HG03520 (cell line): ENCODE data around the gene ARHGEF7.
"Not testable (repeated sequence)": the region's sequence is repeated elsewhere in the genome, so short reads cannot be mapped to it uniquely, and the experiment has no call there.

ENCODE experiments used
- ATAC-seq: cut with Tn5 transposase; IDR thresholded peaks from one replicate; pipeline ENCODE4 v1.9.1; 2021; ENCODE audit warnings: mild to moderate bottlenecking, moderate library complexity; ENCODE audit not compliant: unreplicated experiment

Gene ARHGEF7

DNA sequence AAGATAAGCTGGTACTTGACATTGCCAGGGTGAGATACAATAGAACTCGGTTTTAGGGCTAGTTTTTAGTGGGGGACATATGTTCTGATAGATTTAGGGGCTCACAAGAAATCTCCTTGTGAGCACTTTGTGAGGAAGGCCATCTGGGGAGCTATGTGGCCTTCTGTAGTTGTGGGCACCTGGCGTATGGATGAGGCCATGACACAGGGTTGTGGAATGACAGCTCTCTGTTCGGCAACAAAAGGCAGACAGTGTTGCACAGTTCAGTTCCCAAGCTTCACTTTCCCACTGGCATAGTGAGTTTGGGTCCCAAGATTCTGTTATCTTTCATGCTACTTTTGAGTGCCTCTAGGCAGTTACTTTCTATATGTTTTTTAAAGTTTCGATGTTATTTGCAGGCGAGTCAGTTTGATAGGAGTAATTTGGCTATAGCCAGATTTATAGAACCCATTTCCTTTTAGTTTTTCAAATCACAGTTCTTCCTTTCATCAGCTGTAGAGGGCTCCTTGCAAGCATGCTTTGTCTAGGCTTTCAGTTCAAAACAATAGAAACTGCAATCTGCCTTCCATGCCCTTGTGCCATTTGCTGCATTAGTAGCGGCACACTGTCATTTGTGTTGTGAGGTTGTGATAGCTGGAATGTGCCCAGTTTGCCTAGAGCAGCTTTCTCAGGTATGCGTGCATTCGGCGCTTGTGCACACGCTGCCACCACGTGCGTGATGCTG lies 134.7 kb downstream of the ARHGEF7 start:
- ATAC-seq: no peak

DNA sequence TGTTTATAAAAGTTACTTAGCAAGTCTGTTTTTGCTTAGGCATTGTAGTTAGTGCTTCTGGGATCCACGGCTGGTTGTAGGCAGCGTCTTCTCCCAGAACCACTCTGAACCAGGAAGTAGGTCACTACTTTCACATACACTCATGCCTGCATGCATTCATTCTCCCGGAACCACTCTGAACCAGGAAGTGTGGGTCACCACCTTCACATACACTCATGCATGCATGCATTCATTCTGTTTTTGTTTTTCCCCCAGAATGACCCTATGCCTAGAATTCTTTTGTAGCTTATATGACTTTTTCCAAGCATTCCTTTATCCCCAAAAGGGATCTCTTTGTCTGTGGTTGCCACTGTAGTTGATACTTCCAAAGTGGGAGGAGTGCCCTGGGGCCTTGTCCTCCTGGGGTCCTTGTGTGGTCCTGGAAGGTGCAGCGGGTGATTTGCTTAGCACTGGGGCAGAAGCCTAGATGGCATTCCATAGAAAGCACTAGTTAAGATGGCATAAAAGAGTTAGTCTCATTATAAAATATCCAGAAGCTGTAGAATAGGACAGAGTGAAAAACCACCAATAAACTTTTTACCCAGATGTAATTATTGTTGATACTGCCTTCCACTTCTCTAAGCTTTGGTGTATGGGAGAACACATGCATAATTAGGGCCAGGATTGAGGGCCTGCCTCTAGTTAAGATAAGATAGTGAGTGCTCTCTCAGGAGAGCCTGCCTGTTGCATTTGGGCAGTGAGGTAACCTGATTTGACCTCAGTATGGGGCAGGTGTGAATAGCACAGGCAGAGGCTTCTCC lies 136.7 kb downstream of the ARHGEF7 start:
- ATAC-seq: no peak

DNA sequence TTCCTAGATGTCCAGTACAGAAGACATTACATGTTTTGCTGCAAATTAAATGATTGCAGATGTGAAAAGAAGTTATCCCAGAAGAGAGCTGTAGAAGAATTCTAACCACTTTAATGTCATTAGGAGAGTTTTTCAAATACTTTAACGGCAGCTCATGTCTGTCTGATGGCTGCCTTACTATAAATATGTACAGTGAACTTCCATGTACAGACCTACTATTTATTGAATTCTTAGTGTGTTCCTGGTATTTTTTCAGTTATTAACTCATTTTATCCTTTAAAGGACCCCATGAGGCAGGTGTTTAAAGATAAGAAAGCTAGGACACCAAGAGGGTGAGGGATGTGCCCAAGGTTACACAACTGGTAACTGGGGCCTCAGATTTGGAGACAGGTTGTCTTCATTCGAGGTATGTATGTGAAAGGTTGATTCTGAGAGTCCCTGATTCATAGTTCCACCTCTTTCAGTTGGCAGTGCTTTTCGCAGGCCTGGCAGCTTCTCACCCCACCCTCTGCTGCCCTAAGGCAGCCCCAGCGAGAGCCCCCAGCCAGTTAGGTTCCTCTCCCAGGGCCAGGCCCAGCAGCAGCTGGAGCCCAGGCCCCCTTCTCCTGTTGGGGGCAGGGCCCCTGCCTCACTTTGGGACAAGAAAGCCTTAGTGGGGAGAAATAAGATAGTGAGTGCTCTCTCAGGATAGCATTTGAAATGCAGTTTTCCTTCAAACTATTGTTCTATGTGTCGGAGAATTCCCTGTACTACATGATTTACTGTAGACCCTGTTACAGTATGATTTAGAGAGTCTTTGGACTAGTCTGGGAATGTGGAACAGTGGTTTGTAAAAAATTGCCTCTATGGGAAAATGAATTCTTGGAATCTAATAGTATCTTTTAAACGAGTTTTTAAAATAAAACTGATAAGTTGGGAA lies 137.6 kb downstream of the ARHGEF7 start:
- ATAC-seq: no peak

DNA sequence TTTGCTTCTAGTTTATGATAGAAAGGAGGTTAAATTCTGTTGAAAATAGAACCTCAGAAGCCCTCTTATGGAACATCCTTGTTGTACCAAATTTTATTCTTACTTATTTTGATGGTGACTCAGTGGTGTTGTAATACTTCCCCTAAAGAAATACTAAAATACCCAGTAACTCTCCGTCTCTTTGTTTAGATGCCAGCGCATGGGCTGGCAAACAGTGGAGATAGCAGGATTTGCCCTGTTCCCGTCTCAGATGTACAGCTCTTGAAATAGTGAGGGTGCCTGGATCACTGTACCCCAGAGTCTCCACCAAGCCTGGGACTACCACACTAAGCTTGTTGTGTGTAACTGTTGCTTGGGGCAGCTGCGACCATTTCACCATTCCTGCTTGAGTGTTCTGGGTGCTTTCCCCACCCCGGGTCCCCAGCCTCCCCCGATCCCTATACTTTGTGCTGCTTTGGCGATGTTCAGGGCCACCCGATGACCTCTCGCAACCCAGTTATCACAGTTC lies 138.3 kb downstream of the ARHGEF7 start:
- no peak for ATAC-seq

DNA sequence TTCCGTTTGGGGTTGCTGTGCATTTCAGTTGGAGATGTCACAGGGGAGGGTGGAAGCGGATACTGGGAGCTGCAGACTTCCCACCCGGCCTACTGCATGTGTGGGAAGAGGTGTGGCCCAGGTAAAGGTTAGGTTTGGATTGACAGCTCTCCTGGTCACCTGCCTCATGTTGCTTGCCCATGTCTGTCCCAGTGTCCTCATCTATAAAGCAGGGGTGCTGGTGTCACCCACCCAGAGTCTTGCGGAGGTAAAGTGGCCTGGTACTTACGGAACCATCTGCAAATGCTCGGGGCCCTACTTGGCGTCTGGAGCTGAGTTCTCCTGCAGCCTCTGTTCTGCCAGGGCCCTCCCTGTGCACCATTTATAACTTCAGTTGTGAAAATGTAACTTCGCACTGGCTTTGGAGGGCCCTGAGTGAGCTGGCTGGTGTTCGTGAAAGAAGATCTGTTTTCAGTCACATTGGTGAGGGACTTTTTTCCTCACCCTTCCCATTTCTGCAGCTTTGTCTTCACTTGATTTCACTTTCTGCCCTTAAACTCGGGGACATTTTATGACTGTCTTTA lies 140.2 kb downstream of the ARHGEF7 start:
- no peak for ATAC-seq

DNA sequence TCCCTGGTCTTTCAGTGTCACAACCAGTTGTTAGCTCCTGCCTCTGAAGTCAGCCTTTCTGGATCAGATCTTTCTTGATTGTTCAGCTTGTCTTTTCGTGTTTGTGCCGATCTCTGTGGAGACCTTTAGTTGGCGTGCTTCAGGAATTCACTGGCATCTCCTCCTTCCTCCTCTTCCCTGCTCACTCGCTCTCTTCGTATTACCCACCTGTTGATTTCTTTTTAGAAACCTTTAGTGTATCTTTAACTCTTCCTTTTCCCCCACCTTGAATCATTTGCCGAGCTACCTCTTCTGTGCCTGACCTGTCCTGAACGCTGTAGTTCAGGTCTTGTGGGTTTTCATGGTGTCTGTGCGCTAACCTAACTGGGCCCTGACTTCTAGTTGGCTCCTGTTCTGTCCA lies 141.3 kb downstream of the ARHGEF7 start:
- ATAC-seq: no peak

DNA sequence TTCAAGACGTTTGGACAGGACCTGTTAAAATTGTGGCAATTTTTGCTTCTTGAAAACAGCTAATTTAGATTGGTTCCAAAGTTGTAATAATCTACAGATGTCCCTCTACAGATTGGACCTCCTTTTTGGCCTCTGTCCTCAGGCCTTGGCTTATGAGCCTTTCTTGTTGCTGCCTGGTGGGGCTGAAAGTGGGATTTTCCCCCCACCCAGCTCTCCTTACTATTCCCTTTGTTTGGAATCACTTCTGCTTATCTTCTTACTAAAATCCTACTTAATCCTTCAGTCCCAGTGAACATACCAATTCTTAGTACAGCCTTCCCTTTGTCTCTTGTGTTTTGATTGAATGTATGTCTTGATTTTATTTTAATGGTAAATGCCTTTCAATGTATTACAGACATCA lies 141.8 kb downstream of the ARHGEF7 start:
- ATAC-seq: no peak

DNA sequence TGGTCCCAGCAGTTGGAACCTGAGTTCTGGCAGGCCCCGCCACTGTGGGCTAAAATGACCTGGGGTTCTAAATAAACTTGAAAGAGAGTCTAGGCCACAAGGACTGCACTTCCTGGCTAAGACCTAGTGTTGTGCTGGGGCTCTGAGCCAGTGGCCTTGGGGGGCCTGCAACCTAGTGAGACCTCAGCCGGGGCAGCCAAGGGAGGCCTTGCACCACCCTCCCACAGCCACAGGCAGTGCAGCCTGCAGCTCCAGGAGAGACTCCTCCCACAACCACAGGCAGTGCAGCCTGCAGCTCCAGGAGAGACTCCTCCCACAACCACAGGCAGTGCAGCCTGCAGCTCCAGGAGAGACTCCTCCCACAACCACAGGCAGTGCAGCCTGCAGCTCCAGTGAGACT lies 142.8 kb downstream of the ARHGEF7 start:
- ATAC-seq: not testable (repeated sequence)

DNA sequence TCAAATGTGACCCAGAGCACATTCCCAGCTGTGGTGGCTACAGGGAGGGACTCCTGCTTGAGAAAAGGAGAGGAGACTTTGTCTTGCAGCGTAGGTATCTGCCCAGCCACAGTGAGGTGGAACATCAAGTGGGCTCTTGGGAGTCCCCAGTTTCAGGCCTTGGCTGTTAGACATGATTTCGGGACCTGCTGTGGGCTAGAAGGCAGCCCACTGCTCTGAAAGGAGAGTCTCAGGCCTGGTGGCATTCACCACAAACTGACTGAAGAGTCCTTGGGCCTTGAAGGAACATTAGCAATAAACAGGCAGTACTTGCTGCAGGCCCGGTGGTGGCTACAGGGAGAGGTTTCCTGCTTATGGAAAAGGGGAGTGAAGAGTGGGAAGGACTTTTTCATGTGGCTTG lies 143.5 kb downstream of the ARHGEF7 start:
- no peak for ATAC-seq

DNA sequence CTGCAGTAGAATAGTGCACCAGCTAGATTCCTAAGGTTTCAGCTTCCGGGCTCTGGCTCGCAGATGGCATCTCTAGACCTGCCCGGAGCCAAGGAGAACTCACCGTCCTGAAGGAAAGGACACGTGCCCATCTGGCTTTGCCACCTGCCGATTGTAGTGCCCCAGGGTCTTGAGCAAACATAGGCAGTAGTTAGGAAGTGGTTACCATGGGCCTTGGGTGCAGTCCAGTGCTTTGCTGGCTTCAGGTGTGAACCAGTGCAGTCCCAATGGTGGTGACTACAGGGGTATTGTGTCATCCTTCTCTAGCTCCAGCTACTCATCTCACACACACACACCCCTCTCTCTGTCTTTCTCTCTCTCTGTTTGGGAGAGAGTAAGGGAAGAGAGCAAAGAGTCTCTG lies 143.9 kb downstream of the ARHGEF7 start:
- no peak for ATAC-seq

DNA sequence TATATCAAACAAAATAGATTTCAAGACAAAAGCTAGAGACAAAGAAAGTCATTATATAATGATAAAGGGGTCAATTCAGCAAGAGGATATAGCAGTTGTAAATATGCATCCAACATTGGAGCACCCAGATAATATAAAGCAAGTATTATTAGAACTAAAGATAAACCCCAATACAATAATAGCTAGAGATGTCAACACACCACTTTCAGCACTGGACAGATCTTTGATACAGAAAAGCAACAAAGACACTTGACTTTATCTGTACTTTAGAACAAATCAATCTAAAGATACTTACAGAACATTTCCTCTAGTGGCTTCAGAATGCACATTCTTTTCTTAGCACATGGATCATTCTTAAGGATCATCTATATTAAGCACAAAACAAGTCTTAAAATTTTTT lies 146.2 kb downstream of the ARHGEF7 start:
- no peak for ATAC-seq

DNA sequence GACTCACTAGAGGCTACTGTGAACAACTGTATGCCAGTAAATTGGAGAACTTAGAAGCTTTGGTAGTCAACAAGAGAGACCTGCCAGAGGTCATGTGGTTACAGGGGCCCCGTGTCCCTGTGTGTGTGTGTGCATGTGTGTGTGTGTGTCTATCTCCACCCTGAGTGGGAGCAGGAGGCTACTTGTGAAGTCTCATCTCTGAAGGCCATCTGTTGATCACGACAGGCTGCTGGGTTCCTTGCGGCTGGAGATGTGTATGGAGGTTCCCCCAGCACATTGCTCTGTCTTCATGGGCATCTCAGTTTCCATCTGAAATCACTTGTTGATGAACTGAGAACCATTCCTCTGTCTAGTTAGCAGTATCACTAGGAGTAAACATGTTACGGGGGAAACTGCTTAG lies 147.2 kb downstream of the ARHGEF7 start:
- no peak for ATAC-seq

DNA sequence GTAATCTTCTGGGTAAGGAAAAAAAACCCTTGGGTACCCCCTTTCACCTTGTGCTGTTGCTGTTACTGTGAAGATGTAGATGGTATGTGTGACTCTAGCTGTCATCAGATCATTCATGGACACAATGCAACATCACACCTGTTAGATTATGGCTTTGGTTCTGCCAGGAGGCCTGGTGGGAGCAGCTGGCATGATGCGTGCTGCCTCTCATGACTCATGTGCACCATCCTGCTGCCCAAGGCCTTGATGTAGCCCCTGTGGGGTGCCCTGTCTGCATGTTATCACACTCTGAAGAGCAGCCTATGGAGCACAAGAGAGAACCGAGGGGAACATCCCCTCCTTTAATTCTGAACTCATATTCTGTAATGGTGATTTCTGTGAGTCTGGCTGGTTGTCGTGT lies 147.6 kb downstream of the ARHGEF7 start:
- ATAC-seq: no peak

DNA sequence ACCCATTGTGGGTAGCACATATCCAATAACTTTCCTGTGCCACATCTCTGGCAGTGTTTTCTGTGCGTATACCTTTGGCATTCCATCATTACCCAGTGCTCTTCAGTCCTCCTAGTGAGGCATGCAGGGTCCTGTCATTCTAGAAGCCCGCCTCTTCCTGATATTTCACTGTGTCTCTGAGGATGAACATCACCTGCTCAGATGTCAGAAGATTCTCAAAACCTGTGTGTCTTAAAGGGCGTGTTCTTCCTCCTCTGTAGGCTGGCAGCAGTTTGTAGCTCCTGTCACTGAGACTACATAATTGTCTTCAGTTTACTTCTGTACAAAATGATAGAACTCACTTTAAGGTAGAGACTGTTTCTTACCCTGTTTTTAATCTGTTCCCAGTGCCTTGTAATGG lies 148.5 kb downstream of the ARHGEF7 start:
- no peak for ATAC-seq

DNA sequence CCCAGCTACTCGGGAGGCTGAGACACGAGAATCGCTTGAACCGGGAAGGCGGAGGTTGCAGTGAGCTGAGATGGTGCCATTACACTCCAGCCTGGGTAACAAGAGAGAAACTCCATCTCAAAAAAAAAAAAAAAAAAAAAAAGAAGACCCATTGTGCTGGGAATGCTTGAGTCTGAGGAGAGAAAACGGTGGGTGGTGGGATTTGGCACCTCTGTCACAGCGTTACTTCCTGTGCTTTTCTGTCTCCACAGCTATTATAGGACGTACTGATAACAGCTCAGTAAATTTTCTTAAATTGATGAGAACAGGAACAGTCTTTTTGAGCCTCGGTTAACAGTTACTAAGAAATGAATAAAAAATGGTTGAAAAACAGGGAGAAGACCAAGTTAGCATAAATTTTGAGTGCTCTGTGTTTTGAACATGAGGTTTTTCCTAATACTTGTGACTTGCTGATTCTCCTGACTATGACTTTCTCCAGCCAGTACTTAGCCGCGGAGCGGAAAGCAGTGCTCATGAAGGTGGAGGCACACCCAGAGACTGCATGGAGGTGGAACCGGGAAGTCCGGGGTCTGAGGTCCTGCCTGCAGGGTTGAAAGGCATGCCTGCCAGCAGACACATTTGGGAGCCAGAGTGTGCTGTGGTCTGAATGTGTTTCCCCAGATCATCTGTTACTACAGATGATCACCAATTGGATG lies 150.0 kb downstream of the ARHGEF7 start:
- no peak for ATAC-seq

DNA sequence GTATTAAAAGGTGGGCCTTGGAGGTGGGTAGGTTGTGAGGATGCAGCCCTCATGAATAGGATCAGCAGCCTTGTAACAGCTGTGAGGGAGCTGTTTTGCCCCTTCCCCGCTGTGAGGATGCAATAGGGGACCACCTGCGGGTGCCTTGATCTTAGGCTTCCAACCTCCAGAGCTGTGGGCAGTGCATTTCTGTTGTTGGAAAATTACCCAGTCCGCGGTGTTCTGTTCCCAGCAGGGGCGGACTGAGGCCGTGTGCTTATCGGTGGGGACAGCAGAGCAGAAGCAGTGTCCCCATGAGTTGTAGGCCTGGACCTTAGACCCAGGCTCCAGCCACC lies 150.6 kb downstream of the ARHGEF7 start:
- no peak for ATAC-seq

DNA sequence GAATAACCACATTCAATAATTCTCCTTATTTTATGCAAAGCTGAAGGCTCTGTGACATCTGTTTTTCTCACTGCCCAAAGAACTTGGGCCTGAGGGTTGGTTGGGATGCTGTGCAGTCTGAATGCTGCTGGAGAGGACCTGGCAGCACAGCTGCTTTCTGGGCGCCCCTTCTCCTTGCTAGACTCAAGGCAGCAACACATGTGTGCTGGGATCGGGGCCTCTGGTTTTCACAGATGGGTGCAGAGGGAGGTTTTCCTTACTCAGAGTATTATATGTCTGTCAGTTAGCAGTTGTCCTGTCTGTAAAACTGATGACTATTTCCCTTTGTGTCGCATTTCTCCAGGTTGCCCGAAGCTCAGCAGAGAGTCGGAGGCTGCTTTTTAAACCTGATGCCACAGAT lies 152.1 kb downstream of the ARHGEF7 start:
- no peak for ATAC-seq

DNA sequence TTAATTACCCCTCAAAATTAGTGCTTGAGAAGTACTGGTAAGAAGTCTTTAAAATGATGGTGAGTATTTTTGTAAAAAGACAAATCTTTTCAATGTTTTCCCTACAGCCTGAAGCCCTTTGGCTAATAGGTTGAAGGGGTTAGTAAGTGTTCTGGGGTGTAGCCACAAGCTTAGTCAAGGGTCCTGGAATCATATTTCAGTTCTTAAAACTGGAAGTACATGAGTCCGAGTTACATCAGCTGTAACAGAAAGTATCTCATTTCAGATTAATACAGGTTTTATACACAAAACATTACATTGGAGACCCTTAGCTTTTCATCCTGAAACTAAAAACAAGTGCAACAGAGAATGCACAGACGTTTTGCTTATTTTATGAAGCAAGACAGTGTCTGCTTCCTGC lies 152.7 kb downstream of the ARHGEF7 start:
- ATAC-seq: no peak

DNA sequence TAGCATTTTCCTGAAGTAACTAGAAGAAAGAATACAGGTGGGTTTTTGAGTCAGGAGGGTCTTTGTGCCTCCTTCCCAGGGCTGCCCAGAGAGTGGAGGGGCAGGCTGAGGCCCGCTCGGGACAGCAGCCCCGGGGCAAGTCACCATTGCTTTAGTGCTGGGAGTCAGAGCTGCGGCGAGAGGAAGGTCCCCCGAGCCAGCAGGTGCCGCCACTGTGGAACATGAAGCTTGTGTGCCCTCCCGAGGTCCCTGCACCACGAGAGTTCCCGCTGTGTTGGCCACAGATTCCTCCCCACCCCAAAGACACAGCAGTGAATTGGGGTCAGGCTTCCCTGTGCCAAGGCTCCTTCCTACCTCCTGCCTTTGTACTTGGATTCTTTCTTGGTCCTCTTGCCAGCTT lies 154.4 kb downstream of the ARHGEF7 start:
- ATAC-seq: no peak

DNA sequence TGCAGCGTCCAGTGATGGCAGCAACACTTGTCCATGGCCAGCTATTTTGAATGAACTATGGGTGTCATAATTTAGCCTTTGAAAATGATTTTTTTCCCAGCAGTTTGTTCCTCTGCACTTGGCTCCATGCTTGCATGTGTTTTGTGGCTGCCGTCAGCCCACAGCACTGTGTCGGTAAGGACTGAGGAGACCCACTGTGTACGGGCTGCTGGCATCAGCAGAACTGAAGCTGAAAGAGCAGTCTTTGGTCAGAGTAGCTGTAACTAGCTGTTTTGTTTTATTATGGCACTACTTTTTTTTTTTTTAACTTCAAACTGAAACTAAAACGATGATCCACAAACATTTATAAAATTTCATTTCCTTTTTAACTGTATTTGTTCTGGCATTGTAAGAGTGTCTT lies 155.0 kb downstream of the ARHGEF7 start:
- ATAC-seq: no peak
